Activated CD8-positive, alpha-beta memory T cell treated with anti-CD3 and anti-CD28 coated beads for 36 hours (primary cell): ENCODE measurements around the gene SSBP2. TPM values are rescaled to one million over a fixed set of nuclear protein-coding genes. Genes with fewer than 3 reads are reported as not detected.
"Not testable (repeated sequence)": the region's sequence is repeated elsewhere in the genome, so short reads cannot be mapped to it uniquely, and the experiment has no call there.

Experiments
- CTCF ChIA-PET: fragments of 350-600 bp; sonication (Branson Sonifier 250); formaldehyde crosslinking; loops from one replicate; lab custom pipeline; 2021; ENCODE audit warnings: antibody characterized with exemption; lab: Charles Lee
- POLR2A ChIA-PET: fragments of 350-600 bp; sonication (Branson Sonifier 250); formaldehyde crosslinking; loops from one replicate; lab custom pipeline; 2021; ENCODE audit warnings: antibody characterized with exemption; lab: Charles Lee
- total RNA-seq, 2 experiments: library from RNA; stranded (reverse); gene quantifications; one replicate each; pipeline ENCODE4 v1.2.3, GENCODE V29; 2021

SSBP2 gene
- total RNA-seq, 2 experiments from 2014 or later: 7.0 to 9.7 TPM

- CTCF ChIA-PET: interaction anchor here (0.6 to 2.0 kb wide), 3 partner anchors 101 to 106 kb away, joined by 3 to 10 read pairs (median 7); no protein-coding TSS in a partner anchor
- POLR2A ChIA-PET: interaction anchor here (0.6 to 2.8 kb wide), 9 partner anchors 8 to 497 kb away, joined by 3 to 48 read pairs (median 4); partner anchors contain the start of gene ATG10
Measured at GRCh38 chr5:81750308-81751008, 439 bp downstream of the SSBP2 start.

- POLR2A ChIA-PET: interaction anchor here (1.5 to 2.8 kb wide), 3 partner anchors 29 to 221 kb away, joined by 4 to 48 read pairs (median 10); no protein-coding TSS in a partner anchor
- CTCF ChIA-PET: interaction anchor here (0.6 kb wide), 1 partner anchor 102 kb away, joined by 3 read pairs; no protein-coding TSS in a partner anchor
Measured at GRCh38 chr5:81749561-81750307, 1.2 kb downstream of the SSBP2 start.

- POLR2A ChIA-PET: no interaction called here
- CTCF ChIA-PET: no interaction called here
Measured at GRCh38 chr5:81749192-81749560, 1.7 kb downstream of the SSBP2 start.

- ChIA-PET CTCF (no interaction called here), POLR2A (no interaction called here)
Measured at GRCh38 chr5:81748556-81748955, 2.3 kb downstream of the SSBP2 start.

- POLR2A ChIA-PET: no interaction called here
- CTCF ChIA-PET: no interaction called here
Measured at GRCh38 chr5:81747030-81747429, 3.9 kb downstream of the SSBP2 start.

GRCh38 chr5:81740758-81741157 is 10.1 kb downstream of the SSBP2 start:
- ChIA-PET CTCF (interaction anchor here (1.3 kb wide), 1 partner anchor 15 kb away, joined by 3 read pairs; no protein-coding TSS in a partner anchor), POLR2A (no interaction called here)

GRCh38 chr5:81739291-81739690 is 11.6 kb downstream of the SSBP2 start:
- CTCF ChIA-PET: no interaction called here
- POLR2A ChIA-PET: no interaction called here

GRCh38 chr5:81729276-81729675 is 21.6 kb downstream of the SSBP2 start:
- POLR2A ChIA-PET: no interaction called here
- CTCF ChIA-PET: no interaction called here

GRCh38 chr5:81728301-81728700 is 22.6 kb downstream of the SSBP2 start:
- ChIA-PET CTCF (no interaction called here), POLR2A (no interaction called here)

GRCh38 chr5:81726297-81726696 is 24.6 kb downstream of the SSBP2 start:
- ChIA-PET POLR2A (no interaction called here), CTCF (interaction anchor here (1.2 kb wide), 1 partner anchor 15 kb away, joined by 3 read pairs; no protein-coding TSS in a partner anchor)

GRCh38 chr5:81724571-81724970 is 26.3 kb downstream of the SSBP2 start:
- ChIA-PET CTCF (no interaction called here), POLR2A (no interaction called here)

GRCh38 chr5:81724108-81724507 is 26.8 kb downstream of the SSBP2 start:
- ChIA-PET CTCF (no interaction called here), POLR2A (no interaction called here)

GRCh38 chr5:81721049-81721448 is 29.8 kb downstream of the SSBP2 start:
- CTCF ChIA-PET: no interaction called here
- POLR2A ChIA-PET: no interaction called here

GRCh38 chr5:81719743-81720345 is 31.1 kb downstream of the SSBP2 start:
- ChIA-PET POLR2A (no interaction called here), CTCF (no interaction called here)

- POLR2A ChIA-PET: no interaction called here
- CTCF ChIA-PET: no interaction called here
Measured at GRCh38 chr5:81718300-81718699, 32.6 kb downstream of the SSBP2 start.

GRCh38 chr5:81717860-81718259 is 33.0 kb downstream of the SSBP2 start:
- CTCF ChIA-PET: no interaction called here
- POLR2A ChIA-PET: no interaction called here

- ChIA-PET CTCF (no interaction called here), POLR2A (no interaction called here)
Measured at GRCh38 chr5:81717226-81717625, 33.7 kb downstream of the SSBP2 start.

GRCh38 chr5:81714076-81714475 is 36.8 kb downstream of the SSBP2 start:
- CTCF ChIA-PET, POLR2A ChIA-PET: not testable (repeated sequence)

GRCh38 chr5:81708889-81709288 is 42.0 kb downstream of the SSBP2 start:
- POLR2A ChIA-PET: no interaction called here
- CTCF ChIA-PET: no interaction called here

GRCh38 chr5:81703840-81704239 is 47.1 kb downstream of the SSBP2 start:
- ChIA-PET CTCF (no interaction called here), POLR2A (no interaction called here)
